Activated T-helper 2 cell treated with anti-CD3 and anti-CD28 coated beads, Interferon-gamma antibody, Interleukin-2, Interleukin-4, amounts not matched to agents 10 μg/mL and 5 μg/mL and 100 μg/mL, durations not matched to agents 14 hours and 24 hours and 36 hours (primary cell): ENCODE data around the gene ANKRD10. TPM values are rescaled to one million over a fixed set of nuclear protein-coding genes. Genes with fewer than 3 reads are reported as not detected.
"Not testable (repeated sequence)": the region's sequence is repeated elsewhere in the genome, so short reads cannot be mapped to it uniquely, and the experiment has no call there.

Experiments
- DNase-seq: peaks from one replicate; pipeline ENCODE4 v3.0.0; 2021; ENCODE audit warnings: low spot score
- H3K27ac Mint-ChIP-seq: one replicate; pipeline ENCODE4 v1.8.0; 2021; ENCODE audit warnings: mixed read lengths
- H3K27me3 Mint-ChIP-seq: one replicate; pipeline ENCODE4 v1.8.0; 2021; ENCODE audit warnings: low read depth, mixed read lengths
- H3K36me3 Mint-ChIP-seq: one replicate; pipeline ENCODE4 v1.8.0; 2021; ENCODE audit warnings: low read depth, mixed read lengths
- H3K4me1 Mint-ChIP-seq: one replicate; pipeline ENCODE4 v1.8.0; 2021; ENCODE audit warnings: low read depth, mixed read lengths
- H3K4me3 Mint-ChIP-seq: one replicate; pipeline ENCODE4 v1.8.0; 2021; ENCODE audit warnings: low read depth, mild to moderate bottlenecking, moderate library complexity, mixed read lengths
- H3K9me3 Mint-ChIP-seq: one replicate; pipeline ENCODE4 v1.8.0; 2021; ENCODE audit warnings: mixed read lengths
- intact Hi-C: fragments of 100-400 bp; cut with micrococcal nuclease; formaldehyde crosslinking; loops from one replicate; pipeline ENCODE4 v1.15.1; 2023
- total RNA-seq: library from RNA; stranded (reverse); gene quantifications from 2 replicates; pipeline ENCODE4 v1.2.3, GENCODE V29; 2022

Gene ANKRD10
- total RNA-seq, 1 donor from 2014 or later: 120 TPM

DNA sequence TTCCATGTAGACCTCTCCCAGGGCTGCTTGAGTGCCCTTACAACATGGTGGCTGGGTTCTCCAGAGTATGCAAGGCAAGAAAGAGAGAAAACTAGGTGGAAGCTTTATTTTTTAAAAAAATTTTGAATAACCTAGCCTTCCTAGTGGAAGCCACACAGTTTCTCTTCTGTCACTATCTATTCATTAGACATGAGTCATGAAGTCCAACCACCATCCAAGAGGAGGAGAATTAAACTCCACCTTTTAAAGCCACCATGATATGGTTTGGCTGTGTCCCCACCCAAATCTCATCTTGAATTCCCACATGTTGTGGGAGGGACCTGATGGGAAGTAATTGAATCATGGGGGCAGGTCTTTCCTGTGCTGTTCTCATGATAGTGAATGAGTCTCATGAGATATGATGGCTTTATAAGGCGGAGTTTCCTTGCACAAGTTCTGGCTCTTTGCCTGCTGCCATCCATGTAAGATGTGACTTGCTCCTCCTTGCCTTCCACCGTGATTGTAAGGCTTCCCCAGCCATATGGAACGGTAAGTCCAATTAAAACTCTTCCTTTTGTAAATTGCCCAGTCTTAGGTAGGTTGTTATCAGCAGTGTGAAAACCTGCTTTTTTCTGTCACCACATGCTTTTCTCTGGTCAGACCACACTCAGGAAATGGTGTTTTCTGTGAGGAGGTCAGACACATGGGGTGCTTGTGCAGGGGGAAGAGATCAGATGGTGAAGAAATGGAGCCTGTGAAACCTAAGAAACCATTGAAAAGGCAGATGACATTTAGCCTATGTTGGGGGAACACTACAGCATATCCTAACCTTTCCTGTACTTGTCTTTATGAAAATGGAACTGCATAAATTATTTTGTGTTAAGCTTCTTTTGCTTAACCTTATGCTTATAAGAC is 57.7 kb downstream of the ANKRD10 start:
- peaks cover 7% of the 10 kb centered on the region for H3K4me1 Mint-ChIP-seq

DNA sequence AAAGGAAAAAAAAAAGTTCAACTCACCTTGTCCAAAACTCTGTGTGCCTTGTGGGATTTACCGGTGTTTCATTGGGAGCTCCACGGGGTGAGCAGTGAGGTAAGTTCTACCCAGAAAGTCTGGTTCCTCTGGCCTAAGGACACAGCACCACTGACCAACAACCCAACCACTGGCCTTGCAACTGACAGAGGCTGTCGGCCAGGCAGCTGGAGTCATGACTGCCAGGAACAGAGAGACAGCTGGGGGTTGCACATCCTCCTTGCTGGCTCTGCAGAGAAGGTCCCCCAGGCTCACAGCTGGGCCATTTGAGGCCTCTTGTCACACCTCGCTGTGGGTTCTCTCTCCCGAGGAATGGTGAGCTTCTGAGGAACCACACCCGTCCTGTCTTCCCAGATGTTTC is 59.5 kb downstream of the ANKRD10 start:
- Mint-ChIP-seq H3K9me3 (peaks cover 13% of the 10 kb centered on the region), H3K36me3 (peaks cover 2% of the 10 kb centered on the region), H3K27me3 (peaks cover 10% of the 10 kb centered on the region), H3K27ac (no peak overlapping the region), H3K4me1 (peaks cover 7% of the 10 kb centered on the region), H3K4me3 (no peak overlapping the region)
- intact Hi-C loops: no loop called here
- no peak for DNase-seq

More for the DNA sequence above, 57.7 kb downstream of the ANKRD10 start:
- intact Hi-C loops: no loop called here
- Mint-ChIP-seq H3K27me3 (peaks cover 4% of the 10 kb centered on the region), H3K9me3 (peaks cover 13% of the 10 kb centered on the region), H3K4me3 (no peak overlapping the region), H3K27ac (no peak overlapping the region), H3K36me3 (peaks cover 2% of the 10 kb centered on the region)
- no peak for DNase-seq

DNA sequence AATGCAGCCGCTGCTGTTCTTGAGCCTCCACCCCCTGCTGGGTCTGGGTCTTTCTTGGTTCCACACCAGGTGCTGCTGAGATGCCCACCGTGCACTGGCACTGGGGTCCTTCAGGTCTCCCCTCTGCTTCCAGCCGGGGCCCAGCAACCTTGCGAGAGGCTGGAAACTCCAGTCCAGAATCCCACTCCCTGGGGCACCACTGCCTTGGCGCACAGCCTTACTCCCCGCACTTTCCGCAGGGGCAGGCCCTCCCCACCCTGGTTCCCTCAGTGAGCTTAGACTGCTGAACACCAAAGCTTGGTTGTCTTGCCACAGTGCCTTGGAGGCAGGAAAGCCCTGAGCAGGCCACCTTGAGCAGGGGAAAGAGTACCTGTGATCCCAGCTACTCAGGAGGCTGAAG is 60.0 kb downstream of the ANKRD10 start:
- Mint-ChIP-seq H3K4me1 (peaks cover 7% of the 10 kb centered on the region), H3K27me3 (peaks cover 15% of the 10 kb centered on the region), H3K36me3 (peaks cover 2% of the 10 kb centered on the region), H3K27ac (no peak overlapping the region), H3K9me3 (peaks cover 13% of the 10 kb centered on the region), H3K4me3 (no peak overlapping the region)
- no peak for DNase-seq
- intact Hi-C loops: no loop called here

DNA sequence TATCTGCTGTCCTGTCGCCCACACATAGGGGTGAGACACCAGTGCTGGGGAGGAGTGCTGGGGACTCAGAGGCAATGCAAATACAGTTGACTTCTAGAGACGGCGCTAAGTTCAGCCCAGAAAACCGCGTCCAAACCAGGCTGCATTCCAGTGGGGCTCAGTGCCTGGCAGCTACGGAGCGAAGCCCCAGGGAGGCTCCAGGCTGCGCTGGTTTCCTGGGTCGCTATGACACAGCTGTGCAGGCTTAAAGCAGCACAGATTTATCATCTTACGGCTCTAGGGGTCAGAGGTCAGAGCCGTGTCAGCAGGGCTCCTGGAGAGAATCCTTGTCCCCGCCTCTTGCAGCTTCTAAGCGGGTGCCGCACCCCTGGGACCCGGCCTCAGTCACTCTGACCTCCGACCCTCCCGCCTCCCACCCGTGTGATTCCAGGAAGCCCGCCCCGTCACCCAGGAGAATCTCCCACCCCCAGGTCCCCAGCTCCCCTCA is 61.6 kb downstream of the ANKRD10 start:
- Mint-ChIP-seq H3K4me3 (no peak overlapping the region), H3K36me3 (peaks cover 2% of the 10 kb centered on the region), H3K9me3 (peaks cover 13% of the 10 kb centered on the region), H3K4me1 (peaks cover 7% of the 10 kb centered on the region), H3K27ac (no peak overlapping the region), H3K27me3 (peaks cover 18% of the 10 kb centered on the region)
- intact Hi-C loops: no loop called here
- DNase-seq: no peak

DNA sequence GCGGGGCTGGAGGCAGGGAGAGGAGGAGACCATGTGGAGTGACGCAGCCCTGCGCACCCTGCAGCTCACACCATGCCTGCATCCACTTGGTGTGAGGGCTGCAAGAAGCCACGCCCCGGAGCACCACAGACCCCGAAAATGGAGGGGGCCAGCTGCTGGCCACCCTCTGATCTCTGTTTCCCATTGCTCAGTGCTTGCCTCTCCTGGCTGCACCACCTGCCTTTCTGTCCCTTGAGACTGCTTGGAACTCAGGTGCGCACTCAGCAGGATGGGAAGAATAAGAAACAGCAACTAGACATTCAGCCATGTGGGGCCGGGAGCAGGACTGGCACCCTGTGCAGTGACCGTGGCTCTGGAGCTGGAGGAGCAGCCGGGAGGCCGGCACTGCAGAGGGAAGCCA is 64.0 kb downstream of the ANKRD10 start:
- H3K4me1 Mint-ChIP-seq: no peaks in the 10 kb centered on the region
- H3K27me3 Mint-ChIP-seq: peaks cover 27% of the 10 kb centered on the region
- no peaks in the 10 kb centered on the region for H3K36me3 Mint-ChIP-seq
- H3K4me3 Mint-ChIP-seq: no peak overlapping the region
- H3K9me3 Mint-ChIP-seq: no peaks in the 10 kb centered on the region
- no peak for DNase-seq
- intact Hi-C loops: no loop called here
- no peak overlapping the region for H3K27ac Mint-ChIP-seq

DNA sequence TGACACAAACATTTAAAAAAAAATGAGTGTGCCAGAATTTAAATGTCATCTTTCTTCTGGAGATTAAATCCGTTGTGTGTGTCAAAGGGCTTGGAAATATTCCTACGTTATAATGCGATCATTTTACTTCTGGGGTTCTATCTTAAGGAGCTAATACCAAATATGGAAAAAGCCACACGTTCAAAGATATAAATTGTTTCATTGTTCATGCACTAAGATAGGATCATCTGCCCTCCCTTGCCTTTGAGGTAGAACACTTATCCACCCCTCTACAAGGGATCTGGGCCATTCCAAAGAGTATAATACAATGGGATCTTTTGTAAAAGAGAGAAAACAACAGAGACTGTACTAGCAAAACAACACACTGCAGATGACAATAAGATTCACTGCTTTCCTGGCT is 64.9 kb downstream of the ANKRD10 start:
- Mint-ChIP-seq H3K9me3 (no peaks in the 10 kb centered on the region), H3K27me3 (peaks cover 32% of the 10 kb centered on the region), H3K27ac (no peak overlapping the region), H3K4me1 (no peaks in the 10 kb centered on the region), H3K4me3 (no peak overlapping the region), H3K36me3 (no peaks in the 10 kb centered on the region)
- intact Hi-C loops: no loop called here
- no peak for DNase-seq

DNA sequence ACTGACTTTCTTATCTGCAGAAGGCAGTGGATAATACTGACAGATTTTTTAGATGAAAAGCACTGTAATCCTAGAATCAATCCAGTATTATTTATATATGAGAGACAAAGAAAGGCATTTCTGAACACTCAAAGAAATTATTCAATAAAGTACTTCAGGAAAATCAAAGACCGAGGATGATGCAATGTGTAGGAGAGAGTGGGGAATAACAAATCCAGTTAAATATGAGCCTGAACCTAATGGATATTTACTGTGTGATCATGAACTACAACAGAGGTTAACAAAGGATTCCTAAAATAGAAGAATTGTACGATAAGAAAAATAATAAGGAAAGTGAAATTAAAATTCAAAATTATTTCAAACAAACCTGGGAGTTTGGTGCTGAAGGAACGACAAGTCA is 69.3 kb downstream of the ANKRD10 start:
- intact Hi-C loops: no loop called here
- peaks cover 45% of the 10 kb centered on the region for H3K27me3 Mint-ChIP-seq
- no peak overlapping the region for H3K27ac Mint-ChIP-seq
- H3K4me1 Mint-ChIP-seq: no peaks in the 10 kb centered on the region
- H3K4me3 Mint-ChIP-seq: no peak overlapping the region
- DNase-seq: no peak
- H3K9me3 Mint-ChIP-seq: no peaks in the 10 kb centered on the region
- H3K36me3 Mint-ChIP-seq: no peaks in the 10 kb centered on the region

DNA sequence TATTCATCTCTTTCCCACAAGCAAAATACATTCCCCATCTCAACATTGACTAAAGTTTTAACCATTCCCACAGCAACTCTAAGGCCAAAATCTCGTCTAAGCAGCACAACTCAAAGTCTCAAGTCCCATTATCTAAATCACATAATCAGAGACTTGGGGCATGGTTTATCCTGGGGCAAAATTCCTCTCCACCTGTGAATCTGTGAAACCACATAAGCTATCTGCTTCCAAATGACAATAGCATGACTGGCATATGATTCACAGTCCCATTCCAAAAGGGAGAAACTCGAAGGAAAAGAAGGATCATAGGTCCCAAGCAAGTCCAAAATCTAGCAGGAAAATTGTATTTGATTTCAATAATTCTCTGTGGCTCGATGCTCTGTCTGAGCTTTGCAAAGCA is 73.0 kb downstream of the ANKRD10 start:
- H3K27ac Mint-ChIP-seq: no peak overlapping the region
- no peaks in the 10 kb centered on the region for H3K36me3 Mint-ChIP-seq
- no peak for DNase-seq
- intact Hi-C loops: no loop called here
- peaks cover 47% of the 10 kb centered on the region for H3K27me3 Mint-ChIP-seq
- H3K4me3 Mint-ChIP-seq: no peak overlapping the region
- no peaks in the 10 kb centered on the region for H3K4me1 Mint-ChIP-seq
- no peaks in the 10 kb centered on the region for H3K9me3 Mint-ChIP-seq

DNA sequence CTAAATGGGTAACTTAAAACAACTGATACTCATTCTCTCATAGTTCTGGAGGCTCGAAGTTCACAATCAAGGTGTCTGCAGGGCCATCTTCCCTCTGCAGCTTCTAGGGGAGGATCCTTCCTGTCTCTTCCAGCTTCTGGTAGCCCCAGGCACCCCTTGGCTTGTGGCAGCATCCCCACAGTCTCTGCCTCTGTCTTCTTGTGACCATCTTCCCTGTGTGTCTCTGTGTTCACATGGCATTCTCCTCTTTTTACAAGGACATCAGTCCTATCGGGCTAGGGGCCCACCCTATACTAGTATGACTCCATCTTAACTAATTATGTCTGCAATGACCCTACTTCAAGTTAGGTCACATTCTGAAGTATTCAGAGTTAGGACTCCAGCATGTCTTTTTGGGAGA is 73.5 kb downstream of the ANKRD10 start:
- intact Hi-C loops: no loop called here
- peaks cover 44% of the 10 kb centered on the region for H3K27me3 Mint-ChIP-seq
- no peak overlapping the region for H3K4me3 Mint-ChIP-seq
- no peaks in the 10 kb centered on the region for H3K36me3 Mint-ChIP-seq
- no peaks in the 10 kb centered on the region for H3K9me3 Mint-ChIP-seq
- no peak overlapping the region for H3K27ac Mint-ChIP-seq
- H3K4me1 Mint-ChIP-seq: no peaks in the 10 kb centered on the region
- DNase-seq: no peak

DNA sequence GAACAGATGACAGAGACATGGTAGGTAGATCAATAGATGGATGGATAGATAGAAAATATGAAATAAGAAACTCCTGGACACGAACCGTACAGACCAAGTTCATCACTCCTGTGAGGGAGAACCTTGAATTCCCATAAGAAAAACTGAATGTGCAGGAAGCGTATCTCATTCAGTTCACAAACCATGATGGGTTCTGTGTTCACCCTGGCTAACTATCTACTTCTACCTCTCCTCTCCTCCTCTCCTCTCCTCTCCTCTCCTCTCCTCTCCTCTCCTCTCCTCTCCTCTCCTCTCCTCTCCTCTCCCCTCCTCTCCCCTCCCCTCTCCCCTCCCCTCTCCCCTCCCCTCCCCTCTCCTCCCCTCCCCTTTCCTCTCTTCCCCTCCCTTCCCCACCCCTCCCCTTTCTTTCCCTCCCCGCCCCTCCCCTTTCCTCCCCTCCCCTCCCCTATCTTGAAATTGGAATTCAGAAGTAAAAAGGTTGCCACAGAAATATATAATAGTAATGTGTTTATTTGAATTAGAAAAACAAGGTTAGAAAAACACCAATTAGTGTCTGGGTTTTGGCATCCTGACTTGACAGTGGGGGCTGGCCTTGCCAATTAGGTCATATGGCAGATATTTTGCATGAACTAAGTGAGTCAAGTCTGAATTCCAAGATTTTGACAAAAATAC is 75.9 kb downstream of the ANKRD10 start:
- DNase-seq: no peak
- no peaks in the 10 kb centered on the region for H3K9me3 Mint-ChIP-seq
- no peak overlapping the region for H3K4me3 Mint-ChIP-seq
- intact Hi-C loops: no loop called here
- H3K27me3 Mint-ChIP-seq: peaks cover 38% of the 10 kb centered on the region
- no peaks in the 10 kb centered on the region for H3K36me3 Mint-ChIP-seq
- H3K27ac Mint-ChIP-seq: no peak overlapping the region
- no peaks in the 10 kb centered on the region for H3K4me1 Mint-ChIP-seq

DNA sequence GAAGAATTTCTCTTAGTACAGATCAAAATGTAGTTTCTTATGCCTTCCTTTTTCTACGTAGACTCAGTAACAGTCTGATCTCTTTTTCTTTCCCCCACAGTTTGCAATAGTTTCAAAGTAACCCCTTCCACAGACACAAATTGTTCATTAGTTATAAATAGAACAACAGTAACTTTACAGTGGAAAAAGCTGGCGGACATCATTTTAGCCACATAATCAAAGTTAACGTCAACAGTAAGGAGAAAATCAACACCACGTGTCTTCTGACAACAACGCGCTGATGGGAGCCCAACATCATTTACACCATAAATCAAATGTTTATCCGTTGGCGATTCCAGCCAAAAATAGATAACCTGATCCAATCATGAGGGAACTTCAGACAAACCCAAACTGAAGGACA is 76.8 kb downstream of the ANKRD10 start:
- Mint-ChIP-seq H3K27me3 (peaks cover 38% of the 10 kb centered on the region), H3K4me3 (no peak overlapping the region), H3K27ac (no peak overlapping the region), H3K4me1 (no peaks in the 10 kb centered on the region), H3K9me3 (no peaks in the 10 kb centered on the region), H3K36me3 (no peaks in the 10 kb centered on the region)
- intact Hi-C loops: no loop called here
- no peak for DNase-seq

DNA sequence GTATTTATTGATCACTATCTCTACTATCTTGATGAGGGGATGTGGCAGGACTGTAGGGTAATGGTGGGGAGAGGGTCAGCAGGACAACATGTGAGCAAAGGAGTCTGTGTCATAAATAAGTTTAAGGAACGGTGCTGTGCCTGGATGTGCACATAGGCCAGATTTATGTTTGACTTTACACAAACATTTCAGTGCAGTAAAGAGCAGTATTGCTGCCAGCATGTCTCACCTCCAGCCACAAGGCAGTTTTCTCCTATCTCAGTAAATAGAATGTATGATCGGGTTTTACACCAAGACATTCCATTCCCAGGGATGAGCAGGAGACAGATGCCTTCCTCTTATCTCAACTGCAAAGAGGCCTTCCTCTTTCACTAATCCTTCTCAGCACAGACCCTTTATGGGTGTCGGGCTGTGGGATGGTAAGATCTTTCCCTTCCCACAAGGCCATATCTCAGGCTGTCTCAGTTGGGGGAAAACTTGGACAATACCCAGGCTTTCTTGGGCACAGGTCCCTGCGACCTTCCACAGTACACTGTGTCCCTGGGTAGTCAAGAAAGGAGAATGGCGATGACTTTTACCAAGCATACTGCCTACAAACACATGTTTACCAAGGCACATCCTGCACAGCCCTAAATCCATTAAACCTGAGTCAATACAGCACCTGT is 77.3 kb downstream of the ANKRD10 start:
- intact Hi-C loops, H3K4me1 Mint-ChIP-seq, H3K4me3 Mint-ChIP-seq, DNase-seq, H3K9me3 Mint-ChIP-seq, H3K36me3 Mint-ChIP-seq, H3K27ac Mint-ChIP-seq: not testable (repeated sequence)
- peaks cover 37% of the 10 kb centered on the region for H3K27me3 Mint-ChIP-seq

DNA sequence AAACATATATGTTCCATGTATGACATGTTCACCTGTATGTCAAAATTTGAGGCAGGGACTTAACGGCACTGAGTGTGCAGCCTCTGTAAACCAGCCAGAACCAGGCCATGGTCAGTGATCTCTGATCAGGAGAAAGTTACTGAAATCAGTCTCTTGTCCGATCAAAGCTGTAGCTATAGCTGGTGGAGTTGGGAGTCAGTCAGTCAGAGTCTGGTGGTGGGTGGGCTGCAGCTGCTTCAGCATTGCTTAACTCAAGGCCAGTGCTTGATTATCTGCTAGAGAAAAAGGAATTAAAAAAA is 78.3 kb downstream of the ANKRD10 start:
- no peaks in the 10 kb centered on the region for H3K9me3 Mint-ChIP-seq
- intact Hi-C loops: no loop called here
- no peaks in the 10 kb centered on the region for H3K36me3 Mint-ChIP-seq
- no peak for DNase-seq
- H3K27ac Mint-ChIP-seq: no peak overlapping the region
- H3K4me1 Mint-ChIP-seq: no peaks in the 10 kb centered on the region
- no peak overlapping the region for H3K4me3 Mint-ChIP-seq
- peaks cover 34% of the 10 kb centered on the region for H3K27me3 Mint-ChIP-seq
